OCI-LY1 (cell line): ENCODE measurements around the gene RASSF5.

ENCODE experiments used
- H2AFZ ChIP-seq: fragments of 200-600 bp; sonication (generic), shearing (Covaris generic); 2 replicates; pipeline ENCODE4 v1.6.0; 2014; ENCODE audit warnings: antibody characterized with exemption, mild to moderate bottlenecking, low read length
- H3F3A ChIP-seq: fragments of 200-600 bp; sonication (generic), shearing (Covaris generic); 2 replicates; pipeline ENCODE4 v1.6.0; 2014; ENCODE audit warnings: mild to moderate bottlenecking, antibody characterized with exemption, low read length, moderate library complexity; ENCODE audit not compliant: insufficient read depth
- H3K27ac ChIP-seq: fragments of 200-600 bp; sonication (generic); 2 replicates; pipeline ENCODE4 v1.5.1; 2014; ENCODE audit warnings: low read length, mixed run types, mild to moderate bottlenecking, low read depth; ENCODE audit not compliant: poor library complexity, severe bottlenecking
- H3K27me3 ChIP-seq: fragments of 200-600 bp; sonication (generic); 2 replicates; pipeline ENCODE4 v1.6.0; 2014; ENCODE audit warnings: antibody characterized with exemption, mild to moderate bottlenecking, low read length, moderate library complexity; ENCODE audit not compliant: insufficient read depth
- H3K36me3 ChIP-seq: fragments of 200-600 bp; sonication (generic); 2 replicates; pipeline ENCODE4 v1.6.1; 2014; ENCODE audit warnings: mild to moderate bottlenecking, antibody characterized with exemption, low read length, moderate library complexity, mixed read lengths; ENCODE audit not compliant: insufficient read depth
- H3K4me1 ChIP-seq: fragments of 200-600 bp; sonication (generic); 2 replicates; pipeline ENCODE4 v1.5.1; 2014; ENCODE audit warnings: mild to moderate bottlenecking, low read length, moderate library complexity; ENCODE audit not compliant: insufficient read depth, severe bottlenecking
- H3K4me2 ChIP-seq: fragments of 200-600 bp; sonication (generic), shearing (Covaris generic); 2 replicates; pipeline ENCODE4 v1.6.1; 2014; ENCODE audit warnings: low read length
- H3K4me3 ChIP-seq: fragments of 200-600 bp; sonication (generic); 2 replicates; pipeline ENCODE4 v1.5.1; 2014; ENCODE audit warnings: low read length, low read depth, mild to moderate bottlenecking, mixed read lengths; ENCODE audit not compliant: poor library complexity, severe bottlenecking
- H3K79me2 ChIP-seq: fragments of 200-600 bp; shearing (Covaris generic); 2 replicates; pipeline ENCODE4 v1.6.1; 2016; ENCODE audit warnings: mixed run types, low read length, mixed read lengths; ENCODE audit not compliant: insufficient read depth
- H3K9ac ChIP-seq: fragments of 200-600 bp; sonication (generic), shearing (Covaris generic); 2 replicates; pipeline ENCODE4 v1.6.1; 2014; ENCODE audit warnings: mild to moderate bottlenecking, low read length, mixed read lengths
- H3K9me2 ChIP-seq: fragments of 200-600 bp; sonication (generic), shearing (Covaris generic); 2 replicates; pipeline ENCODE4 v1.6.1; 2014; ENCODE audit warnings: low read depth, mild to moderate bottlenecking, low read length, mixed read lengths
- H3K9me3 ChIP-seq: fragments of 200-600 bp; shearing (Covaris generic); 2 replicates; pipeline ENCODE4 v1.6.1; 2014; ENCODE audit warnings: low read length, mixed read lengths
- H4K20me1 ChIP-seq: fragments of 200-600 bp; sonication (generic), shearing (Covaris generic); 2 replicates; pipeline ENCODE4 v1.6.0; 2016; ENCODE audit warnings: mild to moderate bottlenecking, low read length; ENCODE audit not compliant: insufficient read depth
- CTCF ChIP-seq: fragments of 200-600 bp; sonication (generic), shearing (Covaris generic); IDR thresholded peaks from 2 replicates; pipeline ENCODE4 v1.5.1; 2017; ENCODE audit warnings: mild to moderate bottlenecking, antibody characterized with exemption, low read length, moderate library complexity, mixed read lengths
- EZH2 ChIP-seq: fragments of 200-600 bp; sonication (generic), shearing (Covaris generic); IDR thresholded peaks from 2 replicates; pipeline ENCODE4 v1.8.0; 2017; ENCODE audit warnings: borderline replicate concordance, mixed run types, mild to moderate bottlenecking, antibody characterized with exemption, low read length, moderate library complexity, mixed read lengths

RASSF5 gene

GRCh38 chr1:206486995-206487788 is 20.1 kb upstream of the RASSF5 start:
- Histone ChIP-seq H3K4me2 (no peak overlapping the region), H2AFZ (no peak overlapping the region), H3K9ac (no peak overlapping the region), H3K36me3 (peaks cover 51% of the 10 kb centered on the region; the same call in 1 of the 2 replicates), H3K27me3 (no peaks in the 10 kb centered on the region), H3K9me3 (no peaks in the 10 kb centered on the region), H3K4me3 (no peak overlapping the region), H4K20me1 (no peaks in the 10 kb centered on the region), H3K79me2 (no peaks in the 10 kb centered on the region), H3F3A (no peaks in the 10 kb centered on the region), H3K27ac (no peak overlapping the region), H3K9me2 (no peaks in the 10 kb centered on the region), H3K4me1 (no peaks in the 10 kb centered on the region)
- TF ChIP-seq CTCF (no peak), EZH2 (no peak)

- no peaks in the 10 kb centered on the region for H3K9me3 ChIP-seq
- TF ChIP-seq EZH2 (no peak), CTCF (no peak)
- H3K4me3 ChIP-seq: no peak overlapping the region
- no peaks in the 10 kb centered on the region for H3K79me2 ChIP-seq
- H3K27ac ChIP-seq: no peak overlapping the region
- no peaks in the 10 kb centered on the region for H4K20me1 ChIP-seq
- H3F3A ChIP-seq: no peaks in the 10 kb centered on the region
- H3K36me3 ChIP-seq: peaks cover 51% of the 10 kb centered on the region; the same call in 1 of the 2 replicates
- H3K4me2 ChIP-seq: no peak overlapping the region
- no peaks in the 10 kb centered on the region for H3K4me1 ChIP-seq
- H3K9ac ChIP-seq: no peak overlapping the region
- H2AFZ ChIP-seq: no peak overlapping the region
- H3K27me3 ChIP-seq: no peaks in the 10 kb centered on the region
- no peaks in the 10 kb centered on the region for H3K9me2 ChIP-seq
Measured at GRCh38 chr1:206487970-206488369, 19.4 kb upstream of the RASSF5 start.

GRCh38 chr1:206488466-206488865 is 18.9 kb upstream of the RASSF5 start:
- no peak for TF ChIP-seq EZH2
- TF ChIP-seq CTCF: no peak
- no peak overlapping the region for H2AFZ ChIP-seq
- H4K20me1 ChIP-seq: no peaks in the 10 kb centered on the region
- H3F3A ChIP-seq: no peaks in the 10 kb centered on the region
- H3K4me3 ChIP-seq: no peak overlapping the region
- H3K9me2 ChIP-seq: no peaks in the 10 kb centered on the region
- H3K27me3 ChIP-seq: no peaks in the 10 kb centered on the region
- H3K9me3 ChIP-seq: no peaks in the 10 kb centered on the region
- H3K27ac ChIP-seq: no peak overlapping the region
- no peaks in the 10 kb centered on the region for H3K79me2 ChIP-seq
- peaks cover 51% of the 10 kb centered on the region; the same call in 1 of the 2 replicates for H3K36me3 ChIP-seq
- no peak overlapping the region for H3K9ac ChIP-seq
- no peaks in the 10 kb centered on the region for H3K4me1 ChIP-seq
- no peak overlapping the region for H3K4me2 ChIP-seq
